ENCODE results near the gene TMEM229B.

DNA sequence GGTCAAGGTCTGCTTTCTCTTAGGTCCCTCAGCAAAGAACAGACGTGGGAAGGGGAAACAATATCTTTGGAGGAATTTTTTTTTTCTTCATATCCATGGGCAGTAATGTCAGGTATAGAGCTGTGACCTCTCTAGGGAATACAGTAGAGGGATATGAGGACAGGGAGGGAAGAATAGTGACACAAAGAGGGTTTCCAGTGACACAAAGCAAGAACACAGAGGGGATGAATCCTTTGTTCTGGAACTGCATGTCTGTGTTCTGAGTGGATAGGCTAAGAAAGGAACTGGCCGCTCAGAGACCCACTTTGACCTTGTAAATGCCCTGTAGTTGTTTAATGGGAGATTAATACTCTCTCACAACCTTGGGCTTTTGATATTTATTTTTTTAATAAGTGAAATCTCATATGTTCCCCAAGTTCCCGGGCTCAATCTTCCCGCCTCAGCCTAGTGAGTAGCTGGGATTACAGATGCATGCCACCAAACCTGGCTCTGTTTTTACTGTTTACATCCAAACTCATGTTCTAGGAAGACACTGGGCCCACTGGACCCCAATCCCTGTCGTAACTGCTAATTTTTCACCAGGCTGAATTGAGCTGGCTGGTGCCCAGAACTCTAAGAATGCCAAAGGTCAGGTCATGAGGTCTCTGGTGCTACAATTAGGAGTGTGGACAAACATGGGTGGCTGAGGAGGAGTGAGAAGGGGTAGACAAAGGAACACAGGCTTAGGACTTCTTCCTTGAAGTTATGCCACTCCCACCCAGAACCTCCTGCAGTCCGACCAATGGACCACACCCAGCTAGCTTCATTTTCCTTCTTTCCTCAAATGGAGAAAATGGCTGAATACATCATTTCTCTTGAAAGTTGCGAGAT lies 35.5 kb upstream of the TMEM229B start:
- TF ChIP-seq, protein P1, sequence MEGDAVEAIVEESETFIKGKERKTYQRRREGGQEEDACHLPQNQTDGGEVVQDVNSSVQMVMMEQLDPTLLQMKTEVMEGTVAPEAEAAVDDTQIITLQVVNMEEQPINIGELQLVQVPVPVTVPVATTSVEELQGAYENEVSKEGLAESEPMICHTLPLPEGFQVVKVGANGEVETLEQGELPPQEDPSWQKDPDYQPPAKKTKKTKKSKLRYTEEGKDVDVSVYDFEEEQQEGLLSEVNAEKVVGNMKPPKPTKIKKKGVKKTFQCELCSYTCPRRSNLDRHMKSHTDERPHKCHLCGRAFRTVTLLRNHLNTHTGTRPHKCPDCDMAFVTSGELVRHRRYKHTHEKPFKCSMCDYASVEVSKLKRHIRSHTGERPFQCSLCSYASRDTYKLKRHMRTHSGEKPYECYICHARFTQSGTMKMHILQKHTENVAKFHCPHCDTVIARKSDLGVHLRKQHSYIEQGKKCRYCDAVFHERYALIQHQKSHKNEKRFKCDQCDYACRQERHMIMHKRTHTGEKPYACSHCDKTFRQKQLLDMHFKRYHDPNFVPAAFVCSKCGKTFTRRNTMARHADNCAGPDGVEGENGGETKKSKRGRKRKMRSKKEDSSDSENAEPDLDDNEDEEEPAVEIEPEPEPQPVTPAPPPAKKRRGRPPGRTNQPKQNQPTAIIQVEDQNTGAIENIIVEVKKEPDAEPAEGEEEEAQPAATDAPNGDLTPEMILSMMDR (conservative IDR thresholded peaks at IDR 0.05; ENCODE audit: low read length) = no peak
- no peak for TF ChIP-seq EZH2phosphoT487 (IDR thresholded peaks at IDR 0.05; ENCODE audit: borderline replicate concordance, low read depth, low read length)

Measured in OCI-LY7 (cell line).